ENCODE data around the gene TLE5. TPM values are rescaled to one million over a fixed set of nuclear protein-coding genes. Genes with fewer than 3 reads are reported as not detected.
"Not testable (repeated sequence)": the region's sequence is repeated elsewhere in the genome, so short reads cannot be mapped to it uniquely, and the experiment has no call there.

The TLE5 gene
- total RNA-seq, 2 experiments from 2014 or later = 411 to 426 TPM

DNA sequence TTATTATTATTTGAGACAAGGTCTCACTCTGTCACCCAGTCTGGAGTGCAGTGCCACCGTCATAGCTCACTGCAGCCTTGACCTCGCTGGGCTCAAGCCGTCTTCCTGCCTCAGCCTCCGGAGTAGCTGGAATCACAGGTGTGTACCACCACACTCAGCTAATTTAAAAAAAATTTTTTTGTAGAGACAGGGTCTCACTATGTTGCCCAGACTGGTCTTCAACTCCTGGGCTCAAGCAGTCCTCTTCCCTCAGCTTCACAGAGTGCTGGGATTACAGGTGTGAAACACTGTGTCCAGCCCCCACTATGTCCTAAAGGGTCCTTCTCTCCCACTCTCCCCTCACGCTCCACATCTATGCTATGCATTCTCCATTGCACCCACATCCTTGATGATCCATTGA, 24.1 kb downstream of the TLE5 start:
- no peak for DNase-seq
- Mint-ChIP-seq H3K27me3 (peaks cover 1% of the 10 kb centered on the region), H3K9me3 (no peaks in the 10 kb centered on the region), H3K36me3 (no peaks in the 10 kb centered on the region), H3K4me3 (no peak overlapping the region), H3K4me1 (ENCODE audit: low read depth) (peaks cover 18% of the 10 kb centered on the region), H3K27ac (no peak overlapping the region)
- ChIA-PET POLR2A (no interaction called here), CTCF (interaction anchor here (0.6 to 3.1 kb wide), 3 partner anchors 10 to 88 kb away, joined by 3 to 18 read pairs (median 4); no protein-coding TSS in a partner anchor)
- intact Hi-C loops (cut with micrococcal nuclease) = no loop called here

DNA sequence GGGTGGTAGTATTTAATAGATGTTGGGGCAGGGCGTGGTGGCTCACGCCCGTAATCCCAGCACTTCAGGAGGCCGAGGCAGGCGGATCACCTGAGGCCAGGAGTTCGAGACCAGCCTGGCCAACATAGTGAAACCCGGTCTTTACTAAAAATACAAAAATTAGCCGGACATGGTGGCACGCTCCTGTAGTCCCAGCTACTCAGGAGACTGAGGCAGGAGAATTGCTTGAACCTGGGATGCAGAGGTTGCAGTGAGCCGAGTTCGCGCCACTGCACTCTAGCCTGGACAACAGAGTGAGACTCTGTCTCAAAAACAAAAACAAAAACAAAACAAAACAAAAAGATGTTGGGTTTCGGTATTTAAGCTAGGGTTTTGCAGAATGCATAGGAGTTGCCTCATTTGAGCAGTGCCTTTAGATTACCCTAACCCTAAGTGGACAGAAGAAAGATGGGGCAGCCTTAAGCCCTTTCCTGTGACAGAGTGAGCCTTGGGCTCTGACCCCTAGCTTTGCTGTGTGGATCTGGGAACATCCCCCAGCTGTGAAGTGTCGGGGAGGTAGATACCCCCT, 25.2 kb downstream of the TLE5 start:
- Mint-ChIP-seq H3K4me1 (ENCODE audit: low read depth) (peaks cover 15% of the 10 kb centered on the region), H3K27ac (peak overlapping the region; percentile 92), H3K4me3 (peak overlapping the region; percentile 86)
- DNase-seq; H3K27me3 Mint-ChIP-seq; H3K9me3 Mint-ChIP-seq; intact Hi-C loops (cut with micrococcal nuclease); H3K36me3 Mint-ChIP-seq: not testable (repeated sequence)
- CTCF ChIA-PET = interaction anchor here (0.8 to 3.1 kb wide), 10 partner anchors 9 to 86 kb away, joined by 3 to 21 read pairs (median 3); no protein-coding TSS in a partner anchor
- POLR2A ChIA-PET = interaction anchor here (1.5 to 2.9 kb wide), 6 partner anchors 13 to 34 kb away, joined by 4 to 12 read pairs (median 8); partner anchors contain the start of gene TLE5

DNA sequence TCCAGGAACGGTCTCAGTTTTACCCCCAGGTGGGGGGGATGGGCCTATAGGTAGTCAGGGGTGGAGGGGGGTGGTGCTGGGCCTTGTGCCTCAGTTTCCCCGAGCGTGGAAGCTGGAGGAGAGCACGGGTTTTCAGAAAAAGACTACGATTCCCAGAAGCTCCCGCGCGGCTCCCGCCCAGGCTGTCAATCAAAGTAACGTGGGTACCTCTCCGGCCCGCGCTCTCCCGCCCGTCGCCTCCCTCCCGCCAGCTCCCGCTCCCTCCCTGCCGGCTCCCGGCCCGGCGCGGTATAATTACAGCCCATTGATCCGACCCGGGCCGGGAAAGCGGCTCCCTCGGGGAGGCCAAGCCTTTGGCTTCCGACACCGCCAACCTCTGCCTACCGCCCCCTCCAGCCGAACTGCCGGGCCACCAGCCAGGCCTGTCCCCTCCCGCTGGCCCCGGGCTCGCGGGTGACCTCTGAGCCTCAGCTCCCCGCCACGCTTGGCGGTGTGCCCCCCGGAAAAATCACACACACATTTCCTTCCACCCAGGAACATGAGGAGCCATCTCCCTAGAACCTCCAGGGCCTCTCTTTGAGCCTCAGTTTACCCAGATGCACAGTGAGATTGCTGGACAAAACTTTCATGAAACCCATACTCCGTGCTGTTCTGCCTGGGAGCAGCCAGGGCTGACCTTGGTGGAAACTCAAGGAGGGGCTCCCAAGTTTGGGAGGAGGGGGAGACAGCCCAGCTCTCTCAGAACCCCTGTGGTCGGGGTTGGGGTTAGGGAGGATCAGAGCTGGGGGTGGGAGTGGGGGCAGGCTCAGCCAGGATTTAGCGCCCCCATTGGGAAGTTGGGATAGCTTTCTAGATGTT, 25.9 kb downstream of the TLE5 start:
- Mint-ChIP-seq H3K9me3 (no peaks in the 10 kb centered on the region), H3K4me3 (peak overlapping the region; percentile 86), H3K4me1 (ENCODE audit: low read depth) (peaks cover 15% of the 10 kb centered on the region), H3K27ac (peak overlapping the region; percentile 92), H3K36me3 (no peaks in the 10 kb centered on the region), H3K27me3 (peaks cover 1% of the 10 kb centered on the region)
- intact Hi-C loops (cut with micrococcal nuclease) = no loop called here
- ChIA-PET CTCF (interaction anchor here (0.7 to 3.1 kb wide), 22 partner anchors 9 to 400 kb away, joined by 3 to 21 read pairs (median 4); partner anchors contain the start of gene TLE6), POLR2A (interaction anchor here (1.0 to 2.9 kb wide), 11 partner anchors 12 to 560 kb away, joined by 3 to 12 read pairs (median 7); partner anchors contain the start of genes GADD45B, TLE5, TLE6 and ZNF57)
- peak; percentile 89 for DNase-seq

DNA sequence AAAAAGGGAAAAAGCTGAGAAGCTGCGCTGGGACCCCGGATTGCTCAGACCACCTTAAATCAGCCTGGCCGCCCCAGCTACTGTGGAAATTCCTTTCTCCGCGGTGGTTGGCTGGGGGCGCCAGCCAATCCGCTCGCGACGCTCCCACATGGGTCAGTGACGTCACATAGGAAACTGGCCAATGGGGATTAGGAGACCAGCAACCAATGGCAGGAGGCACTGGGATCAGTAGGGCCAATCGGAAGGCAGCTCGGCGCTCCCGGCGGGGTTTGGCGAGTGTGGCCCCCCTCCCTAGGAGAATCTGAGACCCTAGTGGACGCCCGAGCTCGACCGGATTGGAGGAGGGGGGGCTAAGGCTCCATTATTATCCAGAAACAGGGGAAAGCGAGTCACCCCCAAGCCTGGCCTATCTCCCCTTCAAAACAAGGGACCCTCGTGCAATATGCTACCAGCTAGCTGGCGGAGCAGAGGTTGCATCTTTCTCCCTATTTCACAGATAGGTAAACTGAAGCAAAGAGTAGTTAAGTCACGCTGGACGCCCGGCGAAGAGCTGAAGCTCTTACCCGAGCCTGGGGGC, 26.7 kb downstream of the TLE5 start:
- peaks cover 1% of the 10 kb centered on the region for H3K27me3 Mint-ChIP-seq
- H3K27ac Mint-ChIP-seq = peak overlapping the region; percentile 92
- H3K4me3 Mint-ChIP-seq = peak overlapping the region; percentile 86
- peaks cover 15% of the 10 kb centered on the region for H3K4me1 Mint-ChIP-seq (ENCODE audit: low read depth)
- H3K9me3 Mint-ChIP-seq = no peaks in the 10 kb centered on the region
- POLR2A ChIA-PET = interaction anchor here (0.7 to 2.9 kb wide), 12 partner anchors 11 to 559 kb away, joined by 3 to 12 read pairs (median 6); partner anchors contain the start of genes GADD45B, TLE5, TLE6 and ZNF57
- no peaks in the 10 kb centered on the region for H3K36me3 Mint-ChIP-seq
- CTCF ChIA-PET = interaction anchor here (0.7 to 3.1 kb wide), 17 partner anchors 10 to 399 kb away, joined by 3 to 21 read pairs (median 4); partner anchors contain the start of gene TLE6
- peak; percentile 97 for DNase-seq
- intact Hi-C loops (cut with micrococcal nuclease) = loop anchor here (1.0 to 2.0 kb wide), 3 partner anchors 25 to 400 kb away; partner anchors contain the start of gene TLE6

DNA sequence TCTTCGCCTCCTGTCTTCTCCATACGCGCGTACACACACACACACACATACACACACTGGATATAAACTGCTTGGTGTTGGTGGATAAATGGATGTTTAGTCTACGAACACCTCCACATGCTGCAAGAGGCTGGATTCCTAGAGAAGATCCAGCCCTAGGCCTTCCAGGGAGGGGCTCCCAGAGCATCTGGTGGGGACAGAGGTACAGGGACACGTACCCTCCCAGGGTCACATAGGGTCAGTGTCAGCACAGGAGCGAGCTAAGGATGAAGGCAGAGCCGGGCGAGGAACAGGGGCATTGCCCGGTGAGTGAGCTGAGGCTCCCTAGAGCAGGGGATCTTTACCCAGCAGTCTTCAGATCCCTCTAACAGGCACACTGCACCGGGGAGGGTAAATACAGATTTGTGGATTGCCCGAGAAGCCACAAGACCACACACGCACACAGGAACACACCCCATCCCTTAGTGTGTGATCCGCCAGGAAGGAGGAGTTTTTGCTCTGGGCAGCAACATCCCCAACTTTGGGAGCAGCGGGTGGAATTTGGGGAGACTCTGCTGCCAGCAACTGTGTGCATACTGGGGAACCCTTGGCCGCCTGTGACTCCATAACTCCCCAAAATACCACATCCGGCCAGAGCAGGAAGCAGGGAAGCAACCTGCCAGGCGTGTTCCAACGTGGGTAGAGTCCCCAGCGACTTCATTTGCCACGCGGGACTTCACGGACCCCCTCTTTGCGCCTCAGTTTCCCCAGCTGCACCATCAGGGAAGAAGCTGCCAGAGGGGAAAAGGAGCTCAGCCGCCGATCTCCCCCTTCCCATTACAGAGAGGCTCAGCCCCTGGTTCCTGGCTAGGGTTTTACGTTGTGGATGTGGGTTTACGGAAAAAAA, 27.4 kb downstream of the TLE5 start:
- Mint-ChIP-seq H3K27ac (peak overlapping the region; percentile 92), H3K27me3 (peaks cover 1% of the 10 kb centered on the region), H3K9me3 (no peaks in the 10 kb centered on the region), H3K4me3 (peak overlapping the region; percentile 86), H3K4me1 (ENCODE audit: low read depth) (peaks cover 15% of the 10 kb centered on the region), H3K36me3 (no peaks in the 10 kb centered on the region)
- CTCF ChIA-PET = interaction anchor here (1.2 to 3.1 kb wide), 10 partner anchors 10 to 147 kb away, joined by 3 to 21 read pairs (median 6); partner anchors contain the start of gene TLE6
- POLR2A ChIA-PET = interaction anchor here (0.7 to 2.9 kb wide), 7 partner anchors 10 to 58 kb away, joined by 3 to 12 read pairs (median 7); partner anchors contain the start of genes TLE5 and TLE6
- DNase-seq = peak; percentile 73
- intact Hi-C loops (cut with micrococcal nuclease) = loop anchor here (1.0 to 2.0 kb wide), 3 partner anchors 26 to 400 kb away; partner anchors contain the start of gene TLE6

DNA sequence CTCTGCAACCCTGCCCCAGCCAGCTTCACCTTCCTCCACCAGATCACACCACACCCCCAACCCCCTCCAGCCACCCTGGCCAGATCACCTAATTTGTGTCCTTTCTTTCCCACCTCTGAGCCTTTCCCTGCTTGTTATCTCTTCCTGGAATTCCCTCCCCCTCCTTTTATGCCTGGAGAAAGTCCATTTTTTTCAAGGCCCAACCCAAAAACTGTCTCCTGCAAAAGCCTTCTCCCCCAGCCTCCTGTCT, 28.0 kb downstream of the TLE5 start:
- no peak for DNase-seq
- Mint-ChIP-seq H3K27ac (peak overlapping the region; percentile 92), H3K9me3 (no peaks in the 10 kb centered on the region), H3K36me3 (no peaks in the 10 kb centered on the region), H3K27me3 (peaks cover 1% of the 10 kb centered on the region), H3K4me3 (peak overlapping the region; percentile 3), H3K4me1 (ENCODE audit: low read depth) (peaks cover 16% of the 10 kb centered on the region)
- intact Hi-C loops (cut with micrococcal nuclease) = loop anchor here (2.0 kb wide), 2 partner anchors 26 to 58 kb away; partner anchors contain the start of gene TLE6
- CTCF ChIA-PET = interaction anchor here (1.9 to 2.8 kb wide), 2 partner anchors 72 to 74 kb away, joined by 4 to 8 read pairs; no protein-coding TSS in a partner anchor
- POLR2A ChIA-PET = interaction anchor here (2.9 kb wide), 1 partner anchor 26 kb away, joined by 12 read pairs; no protein-coding TSS in a partner anchor

DNA sequence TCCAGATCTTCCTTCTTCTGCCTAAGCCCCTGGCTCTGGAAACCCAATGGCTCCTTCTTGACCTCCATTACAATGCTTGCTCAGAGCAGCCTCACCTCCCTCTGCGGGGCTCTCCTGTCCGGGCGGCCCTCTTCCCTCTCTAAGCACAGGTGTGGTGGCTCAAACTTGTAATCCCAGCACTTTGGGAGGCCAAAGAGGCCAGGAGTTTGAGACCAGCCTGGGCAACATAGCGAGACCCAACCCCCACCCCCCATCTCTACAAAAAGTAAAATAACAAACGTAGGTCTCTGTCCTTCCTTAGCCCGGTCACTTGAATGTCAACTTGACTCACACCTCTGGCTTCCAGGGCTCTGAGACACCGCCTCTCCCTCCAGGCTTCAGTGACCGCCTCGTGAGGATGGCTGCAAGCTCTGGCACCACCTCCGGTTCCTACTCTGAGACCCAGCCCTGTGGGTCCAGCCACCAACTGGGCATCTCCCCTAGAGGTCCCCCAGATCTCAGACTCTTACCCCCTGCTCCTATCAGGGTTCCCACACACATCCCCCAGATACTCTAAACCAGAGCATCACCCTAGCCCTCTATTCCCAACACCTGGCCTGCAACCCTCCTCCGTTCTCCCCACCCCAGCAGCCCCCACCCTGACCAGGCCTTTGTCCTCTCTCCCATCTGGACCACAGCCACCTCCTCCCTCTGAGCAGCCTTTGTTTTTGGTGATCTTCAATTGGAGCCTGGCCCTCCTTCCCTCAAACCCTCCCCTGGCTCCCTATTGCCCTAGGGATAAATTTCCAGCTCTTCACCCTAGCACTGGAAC, 28.5 kb downstream of the TLE5 start:
- Mint-ChIP-seq H3K27me3 (peaks cover 1% of the 10 kb centered on the region), H3K27ac (no peak overlapping the region), H3K4me1 (ENCODE audit: low read depth) (peaks cover 16% of the 10 kb centered on the region), H3K9me3 (no peaks in the 10 kb centered on the region), H3K36me3 (no peaks in the 10 kb centered on the region), H3K4me3 (peak overlapping the region; percentile 3)
- intact Hi-C loops (cut with micrococcal nuclease) = loop anchor here (2.0 kb wide), 2 partner anchors 27 to 57 kb away; partner anchors contain the start of gene TLE6
- ChIA-PET CTCF (interaction anchor here (2.8 kb wide), 1 partner anchor 71 kb away, joined by 8 read pairs; no protein-coding TSS in a partner anchor), POLR2A (no interaction called here)
- DNase-seq = no peak

DNA sequence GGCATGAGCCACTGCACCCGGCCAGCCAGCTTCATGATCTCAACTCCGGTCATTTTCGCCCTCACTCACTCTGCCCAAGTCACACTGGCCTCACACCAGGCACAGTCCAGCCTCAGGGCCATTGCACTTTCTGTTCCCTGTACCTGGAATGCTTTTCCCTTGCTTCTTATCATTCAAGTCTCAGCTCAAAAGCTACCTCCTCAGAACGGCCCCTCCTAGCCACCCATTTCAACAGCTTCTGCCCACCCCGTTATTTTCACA, 30.8 kb downstream of the TLE5 start:
- no peaks in the 10 kb centered on the region for H3K9me3 Mint-ChIP-seq
- no peak overlapping the region for H3K4me3 Mint-ChIP-seq
- H3K27ac Mint-ChIP-seq = no peak overlapping the region
- H3K36me3 Mint-ChIP-seq = no peaks in the 10 kb centered on the region
- H3K4me1 Mint-ChIP-seq (ENCODE audit: low read depth) = peaks cover 19% of the 10 kb centered on the region
- POLR2A ChIA-PET = interaction anchor here (0.5 kb wide), 1 partner anchor 67 kb away, joined by 3 read pairs; no protein-coding TSS in a partner anchor
- intact Hi-C loops (cut with micrococcal nuclease) = no loop called here
- H3K27me3 Mint-ChIP-seq = peaks cover 9% of the 10 kb centered on the region
- CTCF ChIA-PET = interaction anchor here (0.8 to 1.0 kb wide), 3 partner anchors 54 to 95 kb away, joined by 3 to 4 read pairs (median 3); partner anchors contain the start of gene TLE6
- DNase-seq = no peak

DNA sequence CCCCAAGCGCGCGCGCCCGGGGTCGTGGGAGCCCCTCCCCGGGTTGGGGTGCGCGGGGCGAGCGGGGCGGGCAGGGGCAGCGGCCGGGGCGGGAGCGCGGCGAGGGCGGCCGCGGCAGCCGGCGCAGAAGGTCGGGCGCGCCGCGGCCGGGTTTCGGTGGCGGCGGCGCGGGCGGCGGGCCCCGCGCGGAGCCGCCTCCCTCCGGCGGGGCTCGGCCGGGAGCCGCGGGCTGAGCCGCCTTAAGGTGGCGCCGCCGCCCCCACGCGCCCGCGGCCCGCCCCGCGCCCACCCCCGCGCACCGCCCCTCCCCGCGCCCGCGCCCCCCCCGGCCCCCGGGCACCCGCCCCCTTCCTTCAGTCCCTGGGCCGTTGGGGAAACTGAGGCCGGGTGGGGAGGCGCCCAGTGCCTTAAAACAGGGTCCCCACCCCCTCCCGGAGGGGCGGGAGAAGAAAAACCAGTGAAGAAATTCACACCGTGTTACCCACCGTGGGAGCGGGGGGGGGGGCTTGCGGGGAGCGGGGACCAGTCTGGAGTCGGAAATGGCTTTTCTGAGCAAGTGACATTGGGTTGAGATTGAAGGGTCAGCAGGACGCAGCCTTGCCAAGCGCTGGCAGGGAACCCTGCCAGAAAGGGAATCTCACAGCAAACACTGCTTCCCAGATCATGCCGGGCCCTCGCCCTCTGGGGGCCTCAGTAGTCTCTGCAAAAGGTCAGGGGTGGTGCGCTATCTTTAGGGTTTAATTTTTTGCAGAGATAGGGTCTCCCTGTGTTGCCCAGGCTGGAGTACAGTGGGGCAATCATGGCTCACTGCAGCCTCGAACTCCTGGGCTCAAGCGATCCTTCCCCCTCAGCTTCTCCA, 33.0 kb downstream of the TLE5 start, which contains the start of gene TLE2:
Gene TLE2 (minus strand): TSS at position 216 of the 859 bp plus-strand sequence. CDS start 376 bp downstream, outside the sequence.
- intact Hi-C loops (cut with micrococcal nuclease) = no loop called here
- ChIA-PET CTCF (interaction anchor here (0.6 kb wide), 1 partner anchor 392 kb away, joined by 3 read pairs; no protein-coding TSS in a partner anchor), POLR2A (no interaction called here)
- no peaks in the 10 kb centered on the region for H3K36me3 Mint-ChIP-seq
- no peaks in the 10 kb centered on the region for H3K9me3 Mint-ChIP-seq
- no peak within 1 kb of the TSS for H3K27ac Mint-ChIP-seq
- peaks cover 17% of the 10 kb centered on the region for H3K4me1 Mint-ChIP-seq (ENCODE audit: low read depth)
- no peak for DNase-seq
- H3K27me3 Mint-ChIP-seq = peaks cover 11% of the 10 kb centered on the region
- H3K4me3 Mint-ChIP-seq = peak within 1 kb of the TSS; percentile 58
